ENCODE results near the gene NCKAP5. TPM values are rescaled to one million over a fixed set of nuclear protein-coding genes. Genes with fewer than 3 reads are reported as not detected.
A peak's percentile ranks its signal among the peaks of the same experiment; 100 is the strongest.

NCKAP5 gene
- polyA plus RNA-seq (2013, experiment 1 of 2; ENCODE audit: insufficient read length), result 11.3 TPM
- polyA plus RNA-seq (2013, experiment 2 of 2; ENCODE audit: insufficient read length), result 16.2 TPM

DNA sequence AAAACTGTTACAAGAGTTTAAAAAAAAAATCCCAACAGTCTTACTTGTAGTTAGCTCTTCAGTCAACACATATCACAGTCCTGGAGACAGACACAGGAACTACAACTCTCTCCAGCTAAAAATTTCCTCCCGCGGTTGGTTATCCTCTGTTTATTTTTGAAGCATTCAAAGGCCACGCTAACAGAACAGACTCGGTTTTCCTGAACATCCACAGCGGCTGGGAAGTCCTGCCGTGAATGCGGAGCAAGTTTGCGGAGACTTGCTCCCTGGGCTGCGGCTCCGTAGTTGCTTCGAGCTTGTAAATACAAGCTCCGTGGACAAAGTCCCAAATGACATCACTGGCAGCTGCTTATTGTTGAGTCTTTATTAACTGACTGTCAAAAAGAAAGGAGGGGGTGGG, at the start of gene NCKAP5:
NCKAP5 (minus strand) TSS at position 292 of the 400 bp plus-strand sequence. CDS start 50,937 bp downstream, outside the sequence.
- peak; percentile 72 for DNase-seq

DNA sequence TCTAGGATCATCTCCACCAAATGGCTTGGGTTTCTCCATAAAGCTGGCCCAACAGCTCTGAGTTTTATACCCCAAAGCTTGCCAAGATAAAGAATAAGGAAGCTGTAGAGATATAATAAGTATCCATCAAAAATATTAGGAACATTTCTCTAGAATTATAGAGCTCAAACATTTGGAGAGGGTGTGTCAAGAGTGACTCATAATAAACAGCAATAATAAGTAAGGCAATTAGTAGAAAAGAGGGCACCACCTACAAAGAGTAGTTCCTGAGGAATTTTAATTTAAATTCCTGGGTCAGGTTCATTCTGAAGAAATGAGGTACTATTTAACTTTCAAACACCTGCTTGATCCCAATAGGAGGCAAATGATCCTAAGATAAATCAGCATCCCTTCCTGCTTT, 41.4 kb upstream of the NCKAP5 start:
- DNase-seq, result no peak

GRCh38 chr2:133608291-133608690, 40.0 kb upstream of the NCKAP5 start:
- no peak for DNase-seq

DNA sequence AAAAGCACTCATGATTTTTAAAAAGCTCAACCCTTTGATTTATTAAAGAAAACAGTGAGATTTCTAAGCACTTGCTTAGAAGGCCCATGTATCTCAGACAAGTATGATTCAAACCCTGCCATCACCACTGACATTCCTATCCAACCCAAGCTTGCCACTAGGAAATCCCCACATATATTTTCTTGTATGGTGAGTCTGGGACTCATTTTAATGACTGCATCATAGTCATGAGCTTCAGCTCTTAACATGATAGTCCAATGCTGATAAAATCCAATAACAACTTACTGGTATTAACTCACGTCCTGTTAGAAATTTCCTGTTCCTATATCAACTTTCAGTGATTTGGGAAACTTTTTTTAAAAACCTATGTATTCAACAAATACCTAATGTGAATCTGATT, 39.4 kb upstream of the NCKAP5 start:
- peak; percentile 88 for DNase-seq

GRCh38 chr2:133606616-133607015, 38.4 kb upstream of the NCKAP5 start:
- no peak for DNase-seq

DNA sequence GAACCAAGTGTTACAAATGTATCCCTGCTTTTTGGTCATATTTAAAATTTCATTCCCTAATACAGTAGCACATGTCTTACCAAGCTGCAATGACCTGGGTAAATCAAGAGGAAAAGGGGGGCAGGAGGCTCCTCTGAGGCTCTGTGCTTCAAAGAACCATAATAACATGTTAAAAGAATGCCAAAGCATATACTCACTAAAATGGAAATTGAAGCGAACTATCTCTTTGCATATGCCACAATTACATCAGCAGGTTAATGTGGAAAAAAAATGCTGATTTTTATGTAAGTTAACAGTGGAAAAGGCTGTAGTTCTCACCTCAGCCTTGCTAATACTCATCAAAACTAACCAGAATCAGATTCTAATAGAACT, 37.5 kb upstream of the NCKAP5 start:
- DNase-seq, result no peak

- DNase-seq, result peak; percentile 55
Measured at GRCh38 chr2:133605011-133605765, 36.9 kb upstream of the NCKAP5 start.

- DNase-seq, result no peak
Measured at GRCh38 chr2:133603109-133603508, 34.8 kb upstream of the NCKAP5 start.

- DNase-seq, result no peak
Measured at GRCh38 chr2:133602538-133602937, 34.3 kb upstream of the NCKAP5 start.

DNA sequence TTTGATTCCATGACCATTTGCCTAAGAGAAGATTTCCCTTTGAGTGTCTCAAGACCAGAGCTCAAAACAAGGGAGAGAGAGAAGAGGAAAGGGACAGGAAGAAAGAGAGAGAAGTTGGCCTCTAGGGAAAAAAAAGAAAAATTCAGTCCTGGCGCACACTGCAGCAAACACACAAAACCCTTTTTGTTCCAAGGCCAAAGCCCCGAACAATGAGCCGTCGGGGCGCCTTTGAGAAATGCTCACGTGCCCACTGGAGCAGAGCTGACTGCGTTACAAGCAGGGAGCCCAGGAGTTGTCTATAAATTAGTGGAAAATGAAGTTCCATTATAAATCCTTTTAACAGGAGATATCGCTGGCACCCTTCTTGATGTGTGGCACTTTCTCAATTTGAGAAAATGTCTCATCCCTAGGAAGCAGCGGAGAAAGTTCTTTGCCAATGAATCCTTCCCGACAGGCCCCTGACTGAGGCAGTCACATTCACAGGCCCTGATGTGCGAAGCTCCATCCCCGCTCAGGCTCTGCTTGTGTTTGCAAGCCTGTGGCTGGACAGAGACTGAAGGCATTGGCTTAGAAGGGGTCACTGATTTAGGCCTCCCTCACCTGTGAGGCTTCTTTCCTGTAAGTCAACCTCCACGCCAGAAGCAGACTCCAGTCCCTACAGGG, 32.1 kb upstream of the NCKAP5 start:
- DNase-seq, result no peak

DNA sequence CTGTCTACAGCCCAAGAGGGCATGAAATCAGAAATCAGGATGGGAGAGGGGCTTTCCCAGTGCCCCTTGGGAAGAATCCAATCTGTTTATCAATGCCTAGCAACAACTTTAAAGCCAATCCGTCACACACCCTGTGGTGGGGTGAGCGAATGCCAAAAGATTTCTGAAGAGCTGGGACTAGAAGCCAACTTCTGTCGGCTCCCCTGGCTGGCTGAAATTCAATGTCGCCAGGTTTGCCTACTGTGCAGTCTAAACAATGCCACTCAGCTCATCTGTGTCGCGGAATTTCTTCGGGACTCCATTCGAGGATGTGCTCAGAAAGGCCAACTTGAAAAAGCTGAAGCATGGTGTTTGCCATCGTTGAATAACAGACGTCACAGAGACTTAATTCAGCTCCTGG, 31.5 kb upstream of the NCKAP5 start:
- DNase-seq, result no peak

- DNase-seq, result no peak
Measured at GRCh38 chr2:133599211-133599803, 31.0 kb upstream of the NCKAP5 start.

GRCh38 chr2:133598769-133599168, 30.5 kb upstream of the NCKAP5 start:
- DNase-seq, result no peak

DNA sequence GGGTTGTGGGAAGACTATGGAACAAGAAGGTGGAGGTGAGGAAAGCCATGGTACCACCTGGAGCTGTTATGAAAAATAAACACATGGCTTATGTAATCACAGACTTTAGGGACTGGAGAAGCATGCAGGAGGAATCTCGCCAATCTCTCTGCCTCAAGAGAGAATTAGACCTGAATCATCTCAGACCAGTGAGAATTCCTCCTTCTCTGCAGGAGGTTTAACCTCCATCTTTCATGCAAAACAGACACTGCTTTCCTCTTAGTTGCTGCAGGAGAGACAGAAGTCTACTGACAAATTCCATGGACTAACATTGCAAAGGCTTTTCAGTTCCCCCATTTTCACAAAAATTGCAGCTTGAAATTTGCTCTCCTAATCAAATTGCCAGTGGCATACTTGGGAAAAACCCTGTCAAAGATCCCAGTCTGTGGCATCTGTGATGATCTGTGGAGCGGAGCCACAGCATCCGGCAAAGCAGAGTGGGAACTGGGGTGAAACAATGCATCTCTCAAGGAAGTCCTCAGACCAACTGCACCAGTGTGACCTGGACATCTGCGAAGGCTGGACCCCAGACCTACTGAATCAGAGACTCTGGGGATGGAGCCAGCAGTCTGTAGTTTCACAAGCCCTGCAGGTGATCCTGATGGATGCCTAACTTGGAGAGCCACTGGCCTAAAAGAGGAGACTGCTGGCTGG, 28.6 kb upstream of the NCKAP5 start:
- DNase-seq, result peak; percentile 50

DNA sequence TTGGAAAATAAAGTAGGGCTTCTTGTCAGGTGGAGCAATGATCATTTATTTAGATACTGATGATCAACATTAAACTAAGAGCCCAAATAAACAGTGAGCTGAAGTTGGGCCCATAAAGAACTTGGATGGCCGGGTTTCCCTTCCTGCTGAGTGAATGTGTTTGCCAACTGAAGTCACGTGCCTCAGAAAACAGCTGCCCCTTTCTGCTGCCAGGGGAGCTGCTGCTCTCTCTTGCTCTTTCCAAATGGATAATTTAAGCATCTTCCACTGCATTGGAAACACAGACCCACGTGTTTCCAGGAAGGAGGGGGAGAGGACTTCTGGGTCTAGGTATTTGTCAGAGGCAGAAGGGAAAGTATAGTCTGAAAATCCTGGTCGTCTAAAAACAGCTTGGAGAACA, 22.9 kb upstream of the NCKAP5 start:
- DNase-seq, result peak; percentile 48

- DNase-seq, result peak; percentile 73
Measured at GRCh38 chr2:133589456-133589855, 21.2 kb upstream of the NCKAP5 start.

DNA sequence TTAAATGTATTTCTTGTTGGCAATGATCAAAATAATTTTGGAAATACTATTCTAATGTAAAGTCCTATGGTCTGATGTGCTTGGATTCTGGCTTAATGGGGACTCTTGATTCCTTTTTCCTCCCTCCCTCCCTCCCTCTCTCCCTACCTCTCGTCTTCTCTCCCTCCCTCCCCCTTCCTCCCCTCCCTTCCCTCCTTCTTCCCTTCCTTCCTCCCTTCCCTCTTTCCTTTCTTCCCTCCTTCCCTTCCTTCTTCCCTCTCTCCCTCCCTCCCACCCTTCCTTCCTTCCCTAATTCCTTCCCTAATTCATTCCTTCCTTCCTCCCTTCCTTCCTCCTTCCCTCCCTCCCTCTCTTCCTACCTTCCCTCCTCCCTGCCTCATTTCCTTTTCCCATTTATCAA, 19.9 kb upstream of the NCKAP5 start:
- no peak for DNase-seq

- DNase-seq, result peak; percentile 51
Measured at GRCh38 chr2:133586978-133587377, 18.7 kb upstream of the NCKAP5 start.

DNA sequence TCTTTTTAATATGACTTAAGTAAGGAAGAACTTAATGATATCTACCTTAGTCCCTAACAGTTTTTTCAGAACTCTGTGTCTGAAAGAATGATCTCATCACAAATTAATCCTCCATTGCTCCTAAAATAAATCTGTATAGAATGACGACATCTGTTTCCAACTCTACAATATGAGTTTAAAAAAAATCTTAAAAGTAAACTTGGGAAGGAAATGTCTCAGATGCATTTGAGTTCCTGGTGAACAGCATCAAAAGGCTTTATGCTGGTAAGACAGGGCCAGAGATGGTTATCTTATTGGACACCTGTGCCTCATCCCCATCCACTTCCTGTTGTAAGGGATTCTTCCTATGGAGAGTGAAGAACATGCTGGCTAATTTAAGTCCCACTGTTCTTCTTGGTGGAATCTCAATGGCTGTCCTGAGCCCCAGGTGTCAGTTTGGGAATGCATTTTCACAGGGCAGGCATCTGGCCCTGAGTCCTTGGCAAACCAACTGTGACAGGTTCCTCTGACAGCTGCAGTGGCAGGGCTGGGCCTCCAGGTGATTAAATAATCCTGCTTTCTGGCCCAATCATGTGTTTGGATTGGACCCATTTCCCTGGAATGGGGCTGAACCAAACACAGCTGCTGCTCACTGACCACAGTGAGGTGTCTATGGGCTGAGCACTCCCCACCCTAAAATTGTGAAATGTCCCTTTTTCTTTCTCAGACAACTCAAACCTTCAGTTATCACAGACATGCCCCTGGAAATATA, 12.9 kb upstream of the NCKAP5 start:
- DNase-seq, result peak; percentile 68

- DNase-seq, result peak; percentile 43
Measured at GRCh38 chr2:133579274-133579673, 11.0 kb upstream of the NCKAP5 start.

GRCh38 chr2:133576714-133577113, 8.5 kb upstream of the NCKAP5 start:
- DNase-seq, result no peak

DNA sequence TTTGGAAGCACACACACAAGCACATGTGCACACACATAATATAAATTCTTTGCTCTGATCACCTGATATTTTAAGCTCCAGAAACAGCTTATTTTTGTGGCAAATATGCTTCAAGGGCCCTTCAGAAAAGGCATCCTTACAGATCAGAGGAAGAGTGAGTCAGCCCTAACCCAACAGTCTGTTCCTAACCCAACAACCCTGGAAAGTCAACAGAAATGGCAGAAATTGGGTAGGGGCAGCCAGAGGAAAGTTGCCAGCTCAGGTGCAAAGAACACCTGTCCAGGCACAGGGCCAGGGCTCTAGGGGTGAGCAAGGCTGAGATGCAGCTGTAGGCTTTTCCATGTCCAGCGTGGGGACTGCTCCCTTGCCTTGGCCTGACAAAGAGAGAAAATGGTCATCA, 6.4 kb upstream of the NCKAP5 start:
- no peak for DNase-seq

All from fibroblast of skin of back (primary cell).